GM12872 (cell line): ENCODE results near the gene TPCN2.

Experiments
- CTCF ChIP-seq: IDR thresholded peaks from 3 replicates; pipeline ENCODE4 v1.5.1; 2011; ENCODE audit warnings: low read depth, mild to moderate bottlenecking, low read length, moderate library complexity; ENCODE audit not compliant: insufficient read depth

TPCN2 gene

GRCh38 chr11:69052343-69053168 is 3.8 kb downstream of the TPCN2 start:
- no peak for TF ChIP-seq CTCF

- no peak for TF ChIP-seq CTCF
Measured at GRCh38 chr11:69053169-69053477, 4.4 kb downstream of the TPCN2 start.

- TF ChIP-seq CTCF: no peak
Measured at GRCh38 chr11:69053546-69054396, 5.0 kb downstream of the TPCN2 start.

- no peak for TF ChIP-seq CTCF
Measured at GRCh38 chr11:69054397-69055211, 5.9 kb downstream of the TPCN2 start.

- TF ChIP-seq CTCF: no peak
Measured at GRCh38 chr11:69055212-69055586, 6.5 kb downstream of the TPCN2 start.

GRCh38 chr11:69055598-69056516 is 7.1 kb downstream of the TPCN2 start:
- no peak for TF ChIP-seq CTCF
